ENCODE results near the gene UBE2R2.
"Not testable (repeated sequence)": the region's sequence is repeated elsewhere in the genome, so short reads cannot be mapped to it uniquely, and the experiment has no call there.

UBE2R2 gene

DNA sequence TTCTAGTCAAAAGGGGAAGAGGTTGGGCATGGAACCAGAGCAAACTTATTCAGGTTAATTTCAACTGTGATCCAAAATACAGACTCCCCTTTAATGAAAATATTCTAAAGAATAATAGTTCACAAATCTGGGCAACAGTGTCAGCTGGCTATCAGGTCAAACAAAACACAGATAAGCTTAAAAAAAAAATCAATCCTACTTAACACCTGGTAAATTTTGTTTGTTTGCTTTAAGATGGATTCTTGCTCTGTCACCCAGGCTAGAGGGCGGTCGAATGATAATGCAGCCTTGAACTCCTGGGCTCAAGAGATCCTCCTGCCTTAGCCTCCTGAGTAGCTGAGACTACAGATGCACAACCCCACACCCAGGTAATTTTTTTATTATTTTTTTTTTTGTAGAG is 142.8 kb downstream of the UBE2R2 start:
- DNase-seq (ENCODE audit: low read depth), result no peak

GRCh38 chr9:33962468-33962867 is 145.5 kb downstream of the UBE2R2 start:
- not testable (repeated sequence) for H3K4me3 ChIP-seq (ENCODE audit: low read depth, low read length)

More for the DNA sequence above, 142.8 kb downstream of the UBE2R2 start:
- no peak overlapping the region for H3K4me3 ChIP-seq (ENCODE audit: low read depth, low read length)

DNA sequence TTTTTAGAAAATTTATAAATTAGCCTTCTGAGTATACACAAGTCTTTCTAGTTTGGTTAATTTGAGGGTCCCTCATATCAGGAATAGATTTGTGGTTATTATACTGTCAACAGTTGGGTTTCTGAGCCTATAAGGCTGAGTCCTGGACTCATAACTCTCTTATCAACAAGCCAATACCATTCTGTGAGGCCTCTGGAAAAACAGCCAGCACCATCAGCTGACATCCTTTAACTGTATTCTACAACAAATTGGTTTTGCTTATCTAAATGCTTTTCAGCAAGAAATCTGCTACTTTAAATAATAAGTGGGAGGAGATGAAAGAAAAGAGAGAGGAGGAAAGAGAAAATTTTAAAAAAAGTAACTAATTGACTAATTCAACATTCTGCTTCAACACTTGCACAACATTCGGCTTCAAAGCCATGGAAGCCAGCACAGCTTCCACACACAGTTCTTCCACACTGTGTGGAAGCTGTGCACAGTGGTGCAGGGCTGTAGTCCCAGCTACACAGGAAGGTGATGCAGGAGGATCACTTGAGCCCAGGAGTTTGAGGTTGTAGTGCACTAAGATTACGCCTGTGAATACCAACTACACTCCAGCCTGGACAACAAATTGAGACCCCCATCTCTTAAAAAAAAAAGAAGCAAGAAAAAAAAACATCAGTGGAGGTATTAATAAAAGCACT is 147.3 kb downstream of the UBE2R2 start:
- H3K4me3 ChIP-seq (ENCODE audit: low read depth, low read length), result no peak overlapping the region
- DNase-seq (ENCODE audit: low read depth), result no peak

More at GRCh38 chr9:33962468-33962867, 145.5 kb downstream of the UBE2R2 start:
- DNase-seq (ENCODE audit: low read depth), result not testable (repeated sequence)
